GM12878 (cell line): ENCODE data around the gene PNISR.

ENCODE experiments used
- ASH2L ChIP-seq: fragments of 300-600, 200-600 bp; sonication (generic); IDR thresholded peaks from 2 replicates; pipeline ENCODE4 v1.6.1; 2017; ENCODE audit warnings: low read depth, mild to moderate bottlenecking, borderline replicate concordance
- ATF7 ChIP-seq: fragments of 450-650 bp; IDR thresholded peaks from 2 replicates; pipeline ENCODE4 v1.6.1; 2016; ENCODE audit warnings: low read depth, mild to moderate bottlenecking
- EZH2 ChIP-seq: IDR thresholded peaks from 2 replicates; pipeline ENCODE4 v1.6.1; 2012; ENCODE audit warnings: low read depth, mild to moderate bottlenecking, control low read depth, inconsistent platforms, low read length, borderline replicate concordance; ENCODE audit not compliant: control insufficient read depth
- FOXK2 ChIP-seq: fragments of 450-650 bp; IDR thresholded peaks from 2 replicates; pipeline ENCODE4 v1.6.1; 2017; ENCODE audit warnings: mild to moderate bottlenecking, moderate library complexity
- GABPA ChIP-seq: IDR thresholded peaks from 2 replicates; pipeline ENCODE4 v1.6.1; 2014; ENCODE audit warnings: antibody characterized with exemption, low read depth, mild to moderate bottlenecking, inconsistent platforms
- JUNB ChIP-seq: IDR thresholded peaks from 2 replicates; pipeline ENCODE4 v1.6.1; 2016; ENCODE audit warnings: antibody characterized with exemption, mild to moderate bottlenecking
- MXI1 ChIP-seq: fragments of 150-350 bp; IDR thresholded peaks from 2 replicates; pipeline ENCODE4 v1.6.1; 2011; ENCODE audit warnings: low read depth, mild to moderate bottlenecking, inconsistent platforms, low read length, improper control_type of control experiment
- NFYB ChIP-seq: IDR thresholded peaks from 2 replicates; pipeline ENCODE4 v1.6.1; 2011; ENCODE audit warnings: low read depth, mild to moderate bottlenecking, low read length, improper control_type of control experiment, moderate library complexity; ENCODE audit not compliant: insufficient read depth
- RAD21 ChIP-seq: IDR thresholded peaks from 2 replicates; pipeline ENCODE4 v1.6.1; 2011; ENCODE audit warnings: mild to moderate bottlenecking, low read depth, low read length, moderate library complexity; ENCODE audit not compliant: insufficient read depth
- TF ChIP-seq, protein P1 (sequence below), 3 experiments: IDR thresholded peaks in 2 of 3; conservative IDR thresholded peaks in 1 of 3; 2 replicates each; pipeline ENCODE4 v1.5.1; 2011; ENCODE audit warnings: low read depth in 3 of 3, low read length in 3 of 3, mild to moderate bottlenecking in 3 of 3, control low read depth in 2 of 3, moderate library complexity in 2 of 3, inconsistent platforms in 1 of 3, mixed read lengths in 1 of 3; ENCODE audit not compliant: control insufficient read depth in 2 of 3, insufficient read depth in 1 of 3; ENCODE audit errors: extremely low read depth in 1 of 3
- TF ChIP-seq, protein P2 (sequence below): IDR thresholded peaks from 2 replicates; pipeline ENCODE4 v1.6.1; 2011; ENCODE audit warnings: low read depth, mild to moderate bottlenecking, low read length, moderate library complexity, borderline replicate concordance; ENCODE audit errors: extremely low read depth
- TF ChIP-seq, protein P3 (sequence below): fragments of 150-350 bp; IDR thresholded peaks from 2 replicates; pipeline ENCODE4 v1.6.1; 2016; ENCODE audit warnings: low read depth, low read length
- TF ChIP-seq, protein P4 (sequence below): IDR thresholded peaks from 2 replicates; pipeline ENCODE4 v1.6.1; 2011; ENCODE audit warnings: mild to moderate bottlenecking, low read depth, low read length, moderate library complexity; ENCODE audit not compliant: insufficient replicate concordance
- TF ChIP-seq, protein P5 (sequence below): IDR thresholded peaks from 2 replicates; pipeline ENCODE4 v1.6.1; 2011; ENCODE audit warnings: low read depth, low read length, improper control_type of control experiment, borderline replicate concordance

DNA sequence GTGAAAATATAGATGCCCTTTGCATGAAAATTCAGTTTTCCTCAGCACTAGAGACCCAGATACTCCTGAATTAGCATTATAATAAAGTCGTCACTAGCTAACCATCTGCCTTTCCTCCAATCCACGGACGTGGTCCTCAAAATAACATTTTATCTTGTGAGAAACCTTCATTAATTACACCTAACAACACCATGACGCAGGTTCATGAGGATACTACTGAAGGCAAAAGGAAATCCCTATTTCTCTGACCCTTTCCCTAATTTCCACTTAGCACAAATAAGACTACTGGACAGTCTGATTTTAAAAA, 1.3 kb upstream of the PNISR start:
- TF ChIP-seq, protein P1, sequence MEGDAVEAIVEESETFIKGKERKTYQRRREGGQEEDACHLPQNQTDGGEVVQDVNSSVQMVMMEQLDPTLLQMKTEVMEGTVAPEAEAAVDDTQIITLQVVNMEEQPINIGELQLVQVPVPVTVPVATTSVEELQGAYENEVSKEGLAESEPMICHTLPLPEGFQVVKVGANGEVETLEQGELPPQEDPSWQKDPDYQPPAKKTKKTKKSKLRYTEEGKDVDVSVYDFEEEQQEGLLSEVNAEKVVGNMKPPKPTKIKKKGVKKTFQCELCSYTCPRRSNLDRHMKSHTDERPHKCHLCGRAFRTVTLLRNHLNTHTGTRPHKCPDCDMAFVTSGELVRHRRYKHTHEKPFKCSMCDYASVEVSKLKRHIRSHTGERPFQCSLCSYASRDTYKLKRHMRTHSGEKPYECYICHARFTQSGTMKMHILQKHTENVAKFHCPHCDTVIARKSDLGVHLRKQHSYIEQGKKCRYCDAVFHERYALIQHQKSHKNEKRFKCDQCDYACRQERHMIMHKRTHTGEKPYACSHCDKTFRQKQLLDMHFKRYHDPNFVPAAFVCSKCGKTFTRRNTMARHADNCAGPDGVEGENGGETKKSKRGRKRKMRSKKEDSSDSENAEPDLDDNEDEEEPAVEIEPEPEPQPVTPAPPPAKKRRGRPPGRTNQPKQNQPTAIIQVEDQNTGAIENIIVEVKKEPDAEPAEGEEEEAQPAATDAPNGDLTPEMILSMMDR (IDR thresholded peaks at IDR 0.05 in 2 of 3, conservative IDR thresholded peaks at IDR 0.05 in 1 of 3; ENCODE audit: control insufficient read depth in 2 of 3, extremely low read depth in 1 of 3, insufficient read depth in 1 of 3, low read depth in 3 of 3, low read length in 3 of 3), result no peak
- TF ChIP-seq ASH2L (no peak), FOXK2 (no peak), RAD21 (no peak), NFYB (no peak), MXI1 (no peak), EZH2 (no peak), ATF7 (no peak), JUNB (no peak), GABPA (no peak)
- TF ChIP-seq, protein P2, sequence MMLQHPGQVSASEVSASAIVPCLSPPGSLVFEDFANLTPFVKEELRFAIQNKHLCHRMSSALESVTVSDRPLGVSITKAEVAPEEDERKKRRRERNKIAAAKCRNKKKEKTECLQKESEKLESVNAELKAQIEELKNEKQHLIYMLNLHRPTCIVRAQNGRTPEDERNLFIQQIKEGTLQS, result no peak
- TF ChIP-seq, protein P3, sequence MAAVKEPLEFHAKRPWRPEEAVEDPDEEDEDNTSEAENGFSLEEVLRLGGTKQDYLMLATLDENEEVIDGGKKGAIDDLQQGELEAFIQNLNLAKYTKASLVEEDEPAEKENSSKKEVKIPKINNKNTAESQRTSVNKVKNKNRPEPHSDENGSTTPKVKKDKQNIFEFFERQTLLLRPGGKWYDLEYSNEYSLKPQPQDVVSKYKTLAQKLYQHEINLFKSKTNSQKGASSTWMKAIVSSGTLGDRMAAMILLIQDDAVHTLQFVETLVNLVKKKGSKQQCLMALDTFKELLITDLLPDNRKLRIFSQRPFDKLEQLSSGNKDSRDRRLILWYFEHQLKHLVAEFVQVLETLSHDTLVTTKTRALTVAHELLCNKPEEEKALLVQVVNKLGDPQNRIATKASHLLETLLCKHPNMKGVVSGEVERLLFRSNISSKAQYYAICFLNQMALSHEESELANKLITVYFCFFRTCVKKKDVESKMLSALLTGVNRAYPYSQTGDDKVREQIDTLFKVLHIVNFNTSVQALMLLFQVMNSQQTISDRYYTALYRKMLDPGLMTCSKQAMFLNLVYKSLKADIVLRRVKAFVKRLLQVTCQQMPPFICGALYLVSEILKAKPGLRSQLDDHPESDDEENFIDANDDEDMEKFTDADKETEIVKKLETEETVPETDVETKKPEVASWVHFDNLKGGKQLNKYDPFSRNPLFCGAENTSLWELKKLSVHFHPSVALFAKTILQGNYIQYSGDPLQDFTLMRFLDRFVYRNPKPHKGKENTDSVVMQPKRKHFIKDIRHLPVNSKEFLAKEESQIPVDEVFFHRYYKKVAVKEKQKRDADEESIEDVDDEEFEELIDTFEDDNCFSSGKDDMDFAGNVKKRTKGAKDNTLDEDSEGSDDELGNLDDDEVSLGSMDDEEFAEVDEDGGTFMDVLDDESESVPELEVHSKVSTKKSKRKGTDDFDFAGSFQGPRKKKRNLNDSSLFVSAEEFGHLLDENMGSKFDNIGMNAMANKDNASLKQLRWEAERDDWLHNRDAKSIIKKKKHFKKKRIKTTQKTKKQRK, result no peak
- TF ChIP-seq, protein P4, sequence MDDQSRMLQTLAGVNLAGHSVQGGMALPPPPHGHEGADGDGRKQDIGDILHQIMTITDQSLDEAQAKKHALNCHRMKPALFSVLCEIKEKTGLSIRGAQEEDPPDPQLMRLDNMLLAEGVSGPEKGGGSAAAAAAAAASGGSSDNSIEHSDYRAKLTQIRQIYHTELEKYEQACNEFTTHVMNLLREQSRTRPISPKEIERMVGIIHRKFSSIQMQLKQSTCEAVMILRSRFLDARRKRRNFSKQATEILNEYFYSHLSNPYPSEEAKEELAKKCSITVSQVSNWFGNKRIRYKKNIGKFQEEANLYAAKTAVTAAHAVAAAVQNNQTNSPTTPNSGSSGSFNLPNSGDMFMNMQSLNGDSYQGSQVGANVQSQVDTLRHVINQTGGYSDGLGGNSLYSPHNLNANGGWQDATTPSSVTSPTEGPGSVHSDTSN, result no peak
- TF ChIP-seq, protein P5, sequence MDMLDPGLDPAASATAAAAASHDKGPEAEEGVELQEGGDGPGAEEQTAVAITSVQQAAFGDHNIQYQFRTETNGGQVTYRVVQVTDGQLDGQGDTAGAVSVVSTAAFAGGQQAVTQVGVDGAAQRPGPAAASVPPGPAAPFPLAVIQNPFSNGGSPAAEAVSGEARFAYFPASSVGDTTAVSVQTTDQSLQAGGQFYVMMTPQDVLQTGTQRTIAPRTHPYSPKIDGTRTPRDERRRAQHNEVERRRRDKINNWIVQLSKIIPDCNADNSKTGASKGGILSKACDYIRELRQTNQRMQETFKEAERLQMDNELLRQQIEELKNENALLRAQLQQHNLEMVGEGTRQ, result no peak
